OCI-M1 (cell line): ENCODE results near the gene HSPB9.
"Not testable (repeated sequence)": the region's sequence is repeated elsewhere in the genome, so short reads cannot be mapped to it uniquely, and the experiment has no call there.

Experiments
- DNase-seq: peaks from one replicate; lab custom pipeline; 2025; lab: John Stamatoyannopoulos, UW

Gene HSPB9

DNA sequence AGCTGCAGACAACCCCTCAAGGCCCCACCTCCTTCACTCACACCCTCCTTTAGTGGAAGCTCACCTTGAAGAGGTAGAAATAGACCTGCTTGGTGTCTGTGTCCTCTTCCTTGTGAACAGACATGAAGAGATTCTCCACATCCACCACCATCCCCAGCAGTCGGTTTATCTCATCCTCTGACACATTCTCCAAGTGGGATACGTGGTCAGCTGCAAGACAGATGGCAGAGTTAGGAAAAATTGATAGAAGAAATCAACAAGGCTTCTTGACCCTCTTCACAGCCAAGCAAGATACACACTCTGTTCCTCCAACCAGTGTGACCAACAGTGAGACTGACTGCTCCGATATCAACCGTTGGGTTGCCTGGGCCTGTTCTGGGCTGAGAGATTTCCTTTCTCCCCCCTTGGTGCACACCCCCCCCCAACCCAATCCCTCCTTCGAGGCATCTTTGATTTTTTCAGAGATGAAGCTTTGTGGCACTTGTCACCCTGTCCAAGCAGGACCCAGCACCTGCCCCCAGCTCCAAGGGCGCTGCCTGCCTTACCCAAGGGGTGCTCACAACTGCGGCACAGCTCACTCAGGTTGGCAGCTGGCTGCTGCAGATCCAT is 2.3 kb upstream of the HSPB9 start:
- DNase-seq, result peak; percentile 28

DNA sequence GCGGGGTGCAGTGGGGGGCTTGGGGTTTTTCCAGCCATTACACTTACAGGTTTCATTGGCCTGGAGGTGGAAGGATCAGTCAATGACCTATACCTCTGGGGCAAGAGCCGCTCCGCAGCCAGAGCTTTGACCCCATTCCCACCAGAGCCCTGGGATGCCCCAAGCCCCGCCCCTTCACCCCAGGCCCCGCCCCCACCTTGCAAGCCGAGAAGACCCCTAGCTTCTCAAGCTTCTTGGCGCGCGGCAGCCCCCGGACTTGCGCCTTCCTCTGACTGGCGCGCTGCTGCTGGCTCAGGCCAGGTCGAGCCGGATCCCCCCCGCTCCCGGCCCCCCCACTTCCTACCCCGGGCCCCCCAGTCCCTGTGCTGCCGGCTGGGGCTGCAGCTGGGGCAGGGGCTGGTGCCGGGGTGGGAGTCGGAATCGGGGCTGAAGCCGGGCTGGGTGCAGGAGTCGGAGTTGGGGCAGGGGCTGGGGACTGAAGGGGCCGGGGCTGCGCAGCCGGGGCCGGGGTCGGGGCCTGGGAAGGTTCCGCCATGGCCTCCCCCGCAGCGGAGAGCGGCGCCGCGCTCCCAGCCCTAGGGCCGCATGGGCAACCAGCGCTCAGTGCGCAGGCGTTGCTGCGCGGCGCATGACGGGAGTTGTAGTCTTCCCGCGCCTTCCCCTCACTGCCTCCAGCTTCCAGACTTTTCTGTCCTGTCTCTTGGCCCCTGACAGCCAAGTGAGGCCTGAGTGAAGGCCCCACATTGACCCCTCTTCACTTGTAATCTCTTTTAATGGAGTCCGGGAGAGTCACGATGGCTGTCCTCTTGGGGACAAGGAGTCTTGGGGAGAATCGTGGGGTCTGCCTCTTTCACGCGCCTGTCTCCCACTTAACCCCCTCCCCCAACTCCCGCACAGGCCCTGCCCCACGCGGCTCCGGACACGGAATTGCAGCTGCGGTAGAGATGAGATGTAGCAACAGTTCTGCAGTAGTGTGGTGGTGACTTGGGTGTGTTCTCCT is 1.5 kb upstream of the HSPB9 start, which contains the start of gene KAT2A:
Gene KAT2A (minus strand): TSS at position 598 of the 1,000 bp plus-strand sequence. CDS start 63 bp downstream, at position 535.
- DNase-seq, result peak; percentile 90

DNA sequence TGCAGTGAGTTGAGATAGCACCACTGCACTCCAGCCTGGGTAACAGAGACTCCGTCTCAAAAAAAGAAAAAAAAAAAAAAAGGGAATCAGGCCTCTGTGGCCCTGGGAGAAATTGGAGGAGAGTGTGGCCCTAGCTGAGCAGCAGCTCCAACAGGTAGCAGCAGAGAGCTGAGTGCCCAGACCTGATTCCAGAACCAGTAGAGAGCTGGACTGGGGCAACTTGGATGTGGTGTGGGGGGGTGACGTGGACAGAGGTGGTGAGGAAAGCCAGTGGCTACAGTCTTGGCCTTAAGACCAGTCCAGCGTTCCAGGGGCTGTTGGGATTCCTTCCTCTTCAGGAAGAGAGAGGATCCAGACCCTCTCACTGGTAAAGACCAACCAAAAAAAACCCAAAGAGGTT is 1.7 kb downstream of the HSPB9 start:
- DNase-seq, result no peak

DNA sequence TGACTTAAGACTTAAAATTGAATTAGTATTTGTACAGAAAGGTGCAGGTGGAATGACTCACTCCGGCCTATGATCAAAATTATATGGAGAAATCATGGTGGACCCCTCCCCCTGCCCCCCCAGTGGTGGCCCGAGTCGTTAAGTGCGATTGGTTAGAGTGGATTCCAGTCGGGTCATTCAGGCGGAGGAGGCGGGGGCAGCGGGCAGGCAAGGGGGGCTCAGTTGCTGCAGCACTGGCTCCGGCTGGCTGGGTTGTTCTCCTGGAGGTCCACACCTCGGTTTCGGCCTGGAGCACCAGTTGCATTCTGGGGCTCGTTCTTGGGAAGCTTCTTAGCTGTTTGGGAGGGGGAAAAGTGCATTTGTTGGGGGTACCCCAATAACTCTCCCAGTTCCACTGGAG is 3.0 kb downstream of the HSPB9 start:
- no peak for DNase-seq

DNA sequence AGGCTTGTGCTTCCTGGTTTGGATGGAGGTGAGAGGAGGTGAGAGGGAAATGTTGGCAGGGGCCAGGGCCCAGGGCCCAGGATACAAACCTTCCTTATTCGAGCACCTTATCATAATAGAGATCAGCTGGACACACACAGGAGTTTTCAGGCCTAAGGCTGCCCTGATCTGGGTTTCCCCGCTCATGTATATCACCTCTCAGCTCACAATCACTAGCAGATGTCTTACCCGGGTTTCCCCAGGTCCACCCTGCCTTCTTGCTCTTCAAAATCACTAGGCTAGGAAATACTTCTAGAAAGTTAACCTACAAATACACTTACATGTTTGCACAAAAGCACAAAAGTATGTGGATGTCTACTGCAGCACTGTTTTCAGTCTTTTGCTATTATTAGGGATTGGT is 4.2 kb downstream of the HSPB9 start:
- no peak for DNase-seq

DNA sequence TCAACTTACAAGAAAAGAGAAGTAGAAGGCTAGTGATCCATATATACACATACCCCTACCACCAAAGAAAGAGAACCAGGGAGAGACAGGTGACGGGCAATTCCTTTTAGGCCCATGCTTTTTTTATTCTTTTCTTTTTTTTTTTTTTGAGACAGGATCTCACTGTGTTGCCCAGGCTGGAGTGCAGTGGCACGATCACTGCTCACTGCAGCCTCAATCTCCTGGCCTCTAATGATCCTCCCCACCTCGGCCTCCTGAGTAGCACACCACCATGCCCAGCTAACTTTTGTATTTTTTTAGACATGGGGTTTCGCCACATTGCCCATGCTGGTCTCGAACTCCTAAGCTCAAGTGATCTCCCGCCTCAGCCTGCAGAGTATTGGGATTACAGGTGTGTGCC is 4.8 kb downstream of the HSPB9 start:
- no peak for DNase-seq

DNA sequence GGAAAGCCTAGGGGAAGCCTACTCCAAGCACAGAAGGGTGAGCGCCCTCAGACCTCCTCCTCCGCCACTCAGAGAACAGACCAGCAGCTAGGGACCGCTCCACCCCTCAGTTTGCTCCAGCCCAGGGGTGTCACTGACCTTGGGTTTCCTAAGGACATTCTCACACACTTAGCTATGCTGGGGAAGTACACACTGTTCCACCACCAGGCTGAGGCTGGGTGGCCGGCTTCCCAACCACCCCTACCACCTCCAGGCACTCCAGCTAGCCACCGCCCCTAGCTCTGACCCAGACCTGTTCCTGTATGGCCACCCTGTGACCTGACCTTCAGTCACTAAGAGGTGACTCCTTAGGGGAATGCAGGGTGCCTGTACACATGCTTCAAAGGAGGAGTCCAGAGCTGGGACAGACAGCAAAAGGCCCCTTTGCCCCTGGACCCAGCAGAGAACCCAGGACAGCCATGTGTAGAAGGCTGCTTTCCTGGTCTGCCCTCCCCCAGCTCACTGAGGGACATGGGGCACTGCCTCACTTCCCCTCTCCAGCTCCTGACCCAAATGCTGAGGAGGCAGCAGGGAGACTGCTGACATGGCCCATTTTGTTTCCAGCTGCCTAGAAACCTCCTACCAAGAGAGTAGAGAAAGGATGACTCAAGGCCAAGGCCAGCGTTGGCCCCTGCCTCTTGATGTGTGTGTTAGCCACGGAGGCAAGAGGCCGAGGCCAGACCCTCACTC is 6.7 kb downstream of the HSPB9 start:
- no peak for DNase-seq

DNA sequence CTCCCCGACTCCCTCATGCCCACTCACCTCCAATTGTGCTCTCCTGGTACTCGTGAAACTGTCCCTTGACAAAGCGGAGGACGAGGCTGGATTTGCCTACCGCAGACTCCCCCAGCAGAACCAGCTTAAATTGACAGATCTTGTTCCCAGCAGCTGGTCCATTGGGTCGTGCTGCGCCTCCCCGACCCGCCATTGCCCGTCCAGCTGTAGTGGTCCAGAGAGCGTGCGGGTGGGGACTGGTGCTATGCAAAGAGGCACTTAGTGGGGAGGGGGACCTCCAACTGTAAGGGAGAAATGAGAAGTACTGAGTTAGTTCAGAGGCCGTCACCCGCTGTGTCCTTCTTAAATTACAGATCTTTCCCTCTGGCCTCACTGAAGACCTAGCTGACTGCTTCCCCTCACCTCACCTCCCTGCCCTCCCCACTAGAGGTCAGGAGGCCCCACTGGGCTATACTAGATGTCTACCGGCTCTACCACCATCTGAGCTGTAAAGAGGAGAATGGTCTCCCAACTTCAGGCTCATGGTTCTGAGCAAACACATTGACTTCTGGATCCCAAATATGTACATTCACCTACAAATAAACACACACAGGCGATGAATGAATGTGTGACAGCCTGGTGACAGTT is 7.8 kb downstream of the HSPB9 start:
- DNase-seq, result no peak

DNA sequence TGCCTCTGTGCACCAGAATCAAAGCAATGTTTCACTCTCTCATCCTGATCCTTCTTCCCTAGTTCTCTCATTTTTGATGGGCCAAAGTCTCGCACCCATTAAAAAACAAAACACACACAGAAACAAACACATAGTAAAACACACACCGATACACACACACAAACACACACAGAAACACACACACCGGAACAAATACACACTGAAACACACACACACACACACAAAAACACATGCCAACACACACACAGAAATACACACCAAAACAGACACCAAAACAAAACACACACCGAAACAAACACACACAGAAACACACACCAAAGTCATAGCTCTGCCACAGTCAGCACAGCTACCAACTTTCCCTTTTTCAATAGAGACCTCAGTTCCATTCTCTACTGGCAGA is 8.6 kb downstream of the HSPB9 start:
- no peak for DNase-seq

DNA sequence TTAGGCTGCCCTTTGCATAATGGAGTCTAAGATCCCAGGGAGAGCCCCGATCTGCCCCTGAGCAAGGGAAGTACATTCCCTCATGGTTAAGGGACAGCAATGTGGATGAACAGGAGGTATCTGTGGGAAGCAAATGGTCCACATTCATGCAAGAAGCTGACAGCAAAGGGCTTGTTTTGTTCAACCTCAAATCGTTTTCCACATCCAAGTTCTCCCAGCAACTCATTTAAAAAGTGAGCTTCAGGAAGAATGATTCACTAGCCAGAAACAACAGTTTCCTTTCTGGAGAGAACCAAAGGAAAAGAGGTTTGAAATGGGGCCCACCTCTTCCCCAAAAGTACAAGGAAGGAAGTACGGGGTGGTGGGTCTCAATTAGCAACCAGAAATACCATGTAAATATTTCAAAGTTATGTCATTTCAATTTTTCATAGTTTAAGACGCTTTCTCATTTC is 9.4 kb downstream of the HSPB9 start:
- no peak for DNase-seq

DNA sequence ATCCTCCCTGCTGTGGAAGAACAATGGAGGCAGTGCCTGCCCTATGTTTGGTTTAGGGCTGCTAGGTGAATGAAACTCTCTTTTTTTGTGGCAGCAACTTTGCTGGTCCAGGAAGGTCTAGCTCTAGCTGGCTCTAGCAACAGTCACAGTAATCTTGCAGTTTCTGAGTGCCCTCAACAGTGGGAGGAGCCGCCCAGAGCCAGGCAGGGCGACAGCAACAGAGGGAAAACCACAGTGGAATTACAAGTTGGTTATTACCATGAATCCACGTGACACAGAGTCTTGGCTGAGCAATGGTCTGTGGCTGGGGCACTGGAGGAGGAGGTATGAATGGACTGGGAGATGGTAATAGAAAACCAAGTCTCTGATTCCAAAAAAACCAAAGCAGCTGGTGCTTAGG is 10.3 kb downstream of the HSPB9 start:
- DNase-seq, result peak; percentile 84

DNA sequence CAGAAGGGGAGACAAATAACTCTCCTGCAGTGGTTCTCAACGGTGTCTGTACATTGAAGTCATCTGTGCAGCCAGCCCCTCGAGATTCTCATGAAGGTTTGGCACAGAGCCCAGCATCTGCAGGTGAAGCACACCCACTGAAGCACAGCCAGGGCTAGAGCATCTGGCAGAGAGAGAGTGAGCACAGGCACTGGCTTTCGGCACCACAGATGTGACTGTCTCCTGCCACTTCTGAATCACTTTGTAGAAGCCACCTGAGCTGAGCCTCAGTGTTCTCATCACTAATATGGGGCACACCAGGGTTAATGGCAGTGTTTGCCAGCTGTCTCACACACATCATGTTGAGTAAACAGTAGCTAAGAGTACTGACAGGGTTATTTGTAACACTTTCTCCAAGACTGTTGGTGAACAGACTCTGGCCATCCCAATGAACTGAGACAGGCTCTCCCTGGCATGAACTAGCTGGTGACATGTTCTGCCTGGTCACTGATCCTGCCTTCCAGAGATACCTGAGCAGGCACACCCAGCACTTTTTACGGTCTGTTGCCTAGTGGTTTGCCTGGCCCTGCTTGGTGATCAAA is 10.9 kb downstream of the HSPB9 start:
- no peak for DNase-seq

DNA sequence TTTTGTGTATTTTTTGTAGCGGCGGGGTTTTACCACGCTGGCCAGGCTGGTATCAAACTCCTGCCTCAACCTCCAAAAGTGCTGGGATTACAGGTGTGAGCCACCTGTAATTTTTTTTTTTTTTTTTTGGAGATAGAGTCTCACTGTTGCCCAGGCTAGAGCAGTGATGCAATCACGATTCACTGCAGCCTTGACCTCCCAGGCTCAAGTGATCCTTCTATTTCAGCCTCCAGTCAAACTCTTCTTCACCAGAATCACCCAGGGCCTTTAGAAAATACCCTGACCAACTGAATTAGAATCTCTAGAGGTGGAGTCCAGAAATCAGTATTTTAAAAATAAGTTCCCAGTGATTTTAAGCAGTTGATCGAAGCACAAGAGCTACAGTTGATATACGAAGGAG is 12.5 kb downstream of the HSPB9 start:
- no peak for DNase-seq

DNA sequence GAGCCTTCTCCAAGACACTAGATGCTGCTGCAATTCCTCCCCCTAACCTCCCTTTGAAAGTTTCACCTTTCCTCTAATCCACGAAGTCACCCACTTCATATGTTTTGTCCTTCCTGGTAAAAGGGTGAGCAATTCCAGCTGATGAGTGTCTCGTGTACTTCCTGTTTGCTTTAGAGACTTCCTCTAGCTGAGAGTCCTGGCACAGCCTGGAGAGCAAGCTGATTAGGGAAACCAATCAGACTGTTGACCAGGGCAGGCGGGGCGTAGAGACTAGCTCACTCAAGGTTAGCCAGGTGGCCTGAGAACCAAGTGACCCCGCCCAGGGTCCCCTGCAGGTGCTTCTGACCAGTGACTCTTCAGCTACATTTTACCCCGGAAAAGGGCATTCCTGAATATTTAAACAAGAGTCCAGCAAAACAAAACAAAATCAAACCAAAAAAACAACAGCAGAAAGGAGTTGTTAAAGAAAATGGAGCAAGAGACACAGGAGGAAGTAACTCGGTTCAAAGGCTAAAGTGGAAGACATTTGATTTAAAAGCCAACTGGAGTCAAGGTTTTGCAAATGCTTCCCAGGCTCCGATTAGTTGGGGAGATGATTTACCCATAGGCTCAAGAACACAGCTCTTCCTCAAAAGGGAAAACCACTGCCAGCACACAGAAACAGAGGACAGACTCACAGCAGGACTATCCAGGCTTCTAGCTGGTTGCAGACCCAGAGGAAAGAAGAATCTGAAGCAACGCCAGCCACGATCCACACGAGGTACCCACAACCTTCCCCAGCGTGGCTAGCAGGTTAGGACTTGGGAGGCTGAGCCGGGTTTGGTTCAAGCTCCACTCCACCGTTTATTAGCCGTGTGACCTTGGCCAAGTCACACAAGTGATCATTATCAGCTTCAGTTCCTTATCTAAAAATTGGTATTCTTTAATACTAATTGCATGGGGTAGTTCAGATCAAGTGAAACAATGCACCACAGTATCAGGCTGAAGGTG is 13.4 kb downstream of the HSPB9 start:
- DNase-seq, result peak; percentile 44

DNA sequence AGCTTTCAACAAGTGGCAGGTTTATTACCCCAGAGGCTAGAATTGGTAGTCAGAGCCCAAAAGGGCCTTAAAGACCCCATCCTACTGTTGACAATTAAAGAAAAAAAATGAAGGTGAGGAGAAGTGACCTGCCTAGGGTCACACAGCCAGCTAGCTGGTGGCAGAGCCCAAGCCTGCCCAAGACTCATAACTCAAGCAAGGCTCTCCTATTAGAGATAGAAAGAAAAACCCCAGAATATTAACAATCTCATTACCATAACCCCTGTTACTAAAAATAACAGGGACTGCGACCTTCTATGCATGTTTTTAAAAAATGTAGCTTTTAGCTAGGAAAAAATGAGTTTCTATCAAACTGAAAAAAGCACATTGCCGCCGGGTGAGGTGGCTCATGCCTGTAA is 14.0 kb downstream of the HSPB9 start:
- DNase-seq, result no peak

DNA sequence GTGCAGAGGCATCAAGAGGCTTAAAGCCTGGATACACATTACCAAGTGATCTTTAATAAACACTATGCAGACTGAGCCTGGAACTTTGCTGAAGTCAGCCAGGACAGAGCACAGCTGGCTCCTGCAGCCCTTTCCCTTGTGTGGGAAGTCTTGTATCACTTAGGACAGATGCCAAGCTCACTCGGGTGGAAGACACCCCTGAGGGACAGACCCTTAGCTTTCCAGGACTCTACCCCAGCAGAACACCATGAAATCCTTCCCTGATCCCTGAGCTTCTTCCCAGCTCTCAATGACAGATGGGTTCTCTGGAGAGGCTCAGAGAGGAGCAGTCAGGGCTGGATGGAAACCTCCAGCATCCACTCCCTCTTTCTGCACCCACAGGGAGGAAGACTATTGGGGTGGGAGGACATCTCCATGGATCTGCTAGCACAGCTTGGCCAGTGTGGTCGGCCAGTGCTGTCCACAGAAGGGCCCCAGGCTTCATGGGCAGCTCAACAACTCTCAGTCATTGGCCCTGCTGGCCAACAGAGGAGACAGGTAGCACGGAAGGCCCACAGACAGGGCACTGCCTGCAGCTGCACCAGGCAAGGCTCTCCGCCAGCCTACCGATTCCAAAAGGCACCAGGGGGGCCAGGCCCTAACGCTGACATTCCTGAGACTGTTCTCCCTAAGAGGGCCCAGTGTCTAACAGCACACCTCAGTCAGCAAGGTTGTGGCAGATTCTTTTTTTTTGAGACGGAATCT is 16.3 kb downstream of the HSPB9 start:
- DNase-seq, result no peak

DNA sequence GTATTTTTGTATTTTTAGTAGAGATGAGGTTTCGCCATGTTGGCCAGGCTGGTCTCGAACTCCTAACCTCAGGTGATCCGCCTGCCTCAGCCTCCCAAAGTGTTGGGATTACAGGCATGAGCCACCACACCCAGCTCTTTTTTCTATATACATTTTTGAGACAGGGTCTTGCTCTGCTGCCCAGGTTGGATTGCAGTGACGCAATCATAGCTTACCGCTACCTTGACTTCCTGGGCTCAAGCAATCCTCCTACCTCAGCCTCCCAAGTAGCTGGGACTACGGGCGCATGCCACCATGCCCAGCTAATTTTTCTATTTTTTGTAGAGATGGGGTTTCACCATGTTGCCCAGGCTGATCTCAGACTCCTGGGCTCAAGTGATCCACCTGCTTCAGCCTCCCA is 18.1 kb downstream of the HSPB9 start:
- not testable (repeated sequence) for DNase-seq

DNA sequence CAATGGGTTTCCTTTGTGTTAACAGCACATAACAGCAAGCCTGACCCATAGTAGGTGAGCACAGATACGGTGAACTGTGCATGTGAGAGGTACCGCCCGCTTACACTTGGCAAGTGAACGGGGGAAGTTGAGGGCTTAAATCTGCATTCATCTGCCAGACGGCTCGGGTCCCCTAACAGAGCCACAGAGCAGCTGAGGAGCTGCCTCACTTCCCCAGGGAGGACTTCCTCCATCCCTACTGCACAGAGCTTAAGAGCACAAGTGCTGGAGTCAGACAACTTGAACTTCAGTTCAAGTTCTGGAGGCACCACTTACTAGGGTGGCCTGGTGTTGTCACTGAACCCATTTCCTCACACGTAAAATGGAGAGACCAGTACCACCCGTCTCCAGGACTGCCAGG is 18.8 kb downstream of the HSPB9 start:
- no peak for DNase-seq

DNA sequence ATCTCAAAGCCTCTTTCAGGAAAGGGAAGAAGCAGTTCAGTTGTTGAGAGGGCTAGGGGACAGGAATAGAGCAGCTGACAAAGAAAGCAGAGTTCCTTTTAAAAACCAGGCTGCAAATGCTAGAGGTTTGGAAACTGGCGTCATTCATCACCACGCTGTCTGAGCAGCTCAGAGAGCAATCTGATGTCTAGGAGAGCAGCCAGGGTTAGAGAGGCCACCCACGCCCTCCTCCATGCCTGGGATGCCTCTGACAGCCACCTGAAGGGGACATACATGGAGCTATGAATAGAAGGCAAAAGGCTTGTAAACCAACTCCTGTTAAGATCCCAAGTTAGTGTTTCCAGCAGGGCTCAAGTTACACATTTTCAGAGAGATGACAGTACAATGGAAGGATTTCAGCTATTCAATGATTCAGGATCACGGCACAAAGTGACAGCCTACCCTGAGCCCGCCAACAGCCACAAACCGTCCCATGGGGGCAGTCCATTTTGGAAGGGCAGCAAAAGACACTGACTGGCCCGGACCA is 19.8 kb downstream of the HSPB9 start:
- no peak for DNase-seq
